ENCODE measurements around the gene BMP6.
"Not testable (repeated sequence)": the region's sequence is repeated elsewhere in the genome, so short reads cannot be mapped to it uniquely, and the experiment has no call there.

The BMP6 gene

DNA sequence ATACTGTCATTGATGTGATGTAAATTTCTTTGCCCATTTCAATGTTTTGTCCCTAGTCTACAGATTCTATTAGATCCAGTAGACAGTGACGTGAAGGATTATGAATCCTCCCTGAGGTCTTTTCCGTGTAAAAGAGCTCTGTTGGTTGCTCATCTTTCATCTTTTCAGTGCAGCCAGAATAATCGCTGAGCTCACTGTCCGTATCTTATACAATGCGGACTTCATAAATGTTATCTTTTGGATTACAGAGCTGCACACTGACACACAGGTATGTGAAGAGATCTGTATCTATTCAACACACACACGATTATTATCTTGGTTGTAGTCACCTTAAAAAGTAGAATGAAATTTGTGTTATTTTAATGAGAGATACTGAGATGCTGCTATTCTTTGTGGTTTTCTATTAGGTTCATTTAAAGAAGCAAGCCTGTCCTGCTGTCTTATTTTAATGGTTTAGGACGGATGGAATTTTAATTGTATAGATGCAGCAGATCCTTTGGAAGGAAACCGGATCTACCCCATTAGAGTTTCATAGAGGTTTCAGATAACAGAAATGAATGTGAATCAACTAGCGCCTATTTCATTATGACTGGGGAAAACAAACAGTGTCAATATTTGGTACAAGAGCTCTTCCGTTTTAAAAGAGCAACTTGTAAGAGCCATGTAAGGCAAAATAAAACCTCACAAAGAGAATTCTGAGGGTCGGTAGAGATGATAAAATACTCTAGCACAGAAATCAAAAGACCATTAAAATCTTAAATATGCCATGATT, 79.4 kb downstream of the BMP6 start:
- H3K27me3 ChIP-seq (ENCODE audit: insufficient read depth, low read length): no peaks in the 10 kb centered on the region
- no peak overlapping the region for H3K4me3 ChIP-seq (ENCODE audit: low read length)
- H3K27ac ChIP-seq (ENCODE audit: low read length): no peak overlapping the region
- H3K9me3 ChIP-seq (ENCODE audit: insufficient read depth, low read depth, low read length): no peaks in the 10 kb centered on the region
- H3K36me3 ChIP-seq (ENCODE audit: insufficient read depth, low read depth, low read length): no peaks in the 10 kb centered on the region
- peaks cover 5% of the 10 kb centered on the region; the same call in 1 of the 2 replicates for H3K4me1 ChIP-seq (ENCODE audit: insufficient read depth, low read length)
- H3K9ac ChIP-seq (ENCODE audit: low read depth, low read length): no peak overlapping the region

DNA sequence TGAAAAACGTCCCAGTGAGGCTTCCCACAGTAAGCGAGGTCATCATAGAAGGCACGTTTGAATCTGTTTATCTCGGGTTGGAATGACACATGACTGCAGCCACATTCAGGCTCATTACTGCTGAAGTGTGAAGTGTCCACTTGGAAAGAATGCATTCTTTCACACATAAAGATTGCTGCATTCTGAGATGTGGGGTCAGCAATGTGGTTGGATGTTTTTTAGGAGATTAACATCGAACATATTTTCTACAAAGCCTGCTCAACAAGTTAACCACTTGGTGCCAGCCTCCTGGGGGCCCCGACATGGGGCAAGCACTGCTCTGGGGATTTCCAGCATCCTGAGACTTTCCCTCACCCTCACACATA, 79.9 kb downstream of the BMP6 start:
- no peaks in the 10 kb centered on the region for H3K27me3 ChIP-seq (ENCODE audit: insufficient read depth, low read length)
- no peak overlapping the region for H3K4me3 ChIP-seq (ENCODE audit: low read length)
- no peak overlapping the region for H3K9ac ChIP-seq (ENCODE audit: low read depth, low read length)
- no peak overlapping the region for H3K27ac ChIP-seq (ENCODE audit: low read length)
- H3K36me3 ChIP-seq (ENCODE audit: insufficient read depth, low read depth, low read length): no peaks in the 10 kb centered on the region
- peaks cover 5% of the 10 kb centered on the region; the same call in 1 of the 2 replicates for H3K4me1 ChIP-seq (ENCODE audit: insufficient read depth, low read length)
- no peaks in the 10 kb centered on the region for H3K9me3 ChIP-seq (ENCODE audit: insufficient read depth, low read depth, low read length)

DNA sequence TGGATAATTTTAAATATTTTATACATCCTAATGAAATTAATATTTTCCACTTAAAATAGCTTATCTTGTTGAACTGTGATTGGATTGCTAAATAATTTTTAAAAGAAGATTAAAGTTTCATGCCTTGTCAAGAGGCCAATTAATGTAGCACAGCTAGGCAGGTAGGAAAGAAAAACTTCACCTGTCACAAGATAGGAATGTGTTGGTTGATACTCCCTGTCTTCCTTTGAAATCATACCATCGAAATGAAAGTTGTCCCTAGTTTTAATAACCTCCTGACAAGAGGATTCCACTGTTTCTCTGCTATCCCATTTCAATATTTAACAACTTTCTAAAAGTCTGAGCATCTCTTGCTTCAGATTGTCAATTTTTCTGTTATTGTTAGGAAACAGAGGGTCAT, 80.8 kb downstream of the BMP6 start:
- peaks cover 5% of the 10 kb centered on the region; the same call in 1 of the 2 replicates for H3K4me1 ChIP-seq (ENCODE audit: insufficient read depth, low read length)
- no peak overlapping the region for H3K4me3 ChIP-seq (ENCODE audit: low read length)
- no peaks in the 10 kb centered on the region for H3K27me3 ChIP-seq (ENCODE audit: insufficient read depth, low read length)
- H3K9me3 ChIP-seq (ENCODE audit: insufficient read depth, low read depth, low read length): no peaks in the 10 kb centered on the region
- no peaks in the 10 kb centered on the region for H3K36me3 ChIP-seq (ENCODE audit: insufficient read depth, low read depth, low read length)
- no peak overlapping the region for H3K27ac ChIP-seq (ENCODE audit: low read length)
- no peak overlapping the region for H3K9ac ChIP-seq (ENCODE audit: low read depth, low read length)

DNA sequence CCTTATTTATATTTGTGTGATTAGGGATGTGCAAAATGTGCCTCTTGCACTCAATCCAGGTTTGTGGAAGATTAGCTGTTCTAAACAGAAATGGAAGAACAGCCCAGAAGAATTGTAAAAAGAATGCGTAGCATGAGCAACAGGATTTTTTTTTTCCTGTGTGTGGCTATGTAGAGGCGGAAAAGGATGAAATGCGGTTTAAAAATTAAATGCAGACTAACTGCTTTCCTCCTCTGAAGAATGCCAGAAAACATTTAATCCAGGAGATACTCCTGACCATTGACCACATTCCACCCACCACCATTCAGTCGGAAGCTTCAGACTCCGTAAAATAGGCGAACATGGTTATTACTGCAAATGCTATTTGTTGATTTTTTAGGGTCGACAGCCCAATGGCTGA, 83.4 kb downstream of the BMP6 start:
- Histone ChIP-seq H3K27ac (ENCODE audit: low read length) (no peak overlapping the region), H3K4me1 (ENCODE audit: insufficient read depth, low read length) (peaks cover 5% of the 10 kb centered on the region; the same call in 1 of the 2 replicates), H3K4me3 (ENCODE audit: low read length) (no peak overlapping the region), H3K9ac (ENCODE audit: low read depth, low read length) (no peak overlapping the region), H3K9me3 (ENCODE audit: insufficient read depth, low read depth, low read length) (no peaks in the 10 kb centered on the region), H3K27me3 (ENCODE audit: insufficient read depth, low read length) (no peaks in the 10 kb centered on the region), H3K36me3 (ENCODE audit: insufficient read depth, low read depth, low read length) (no peaks in the 10 kb centered on the region)

- Histone ChIP-seq H3K27ac (ENCODE audit: low read length) (no peak overlapping the region), H3K4me3 (ENCODE audit: low read length) (no peak overlapping the region), H3K9ac (ENCODE audit: low read depth, low read length) (no peak overlapping the region), H3K9me3 (ENCODE audit: insufficient read depth, low read depth, low read length) (no peaks in the 10 kb centered on the region), H3K27me3 (ENCODE audit: insufficient read depth, low read length) (no peaks in the 10 kb centered on the region), H3K4me1 (ENCODE audit: insufficient read depth, low read length) (no peaks in the 10 kb centered on the region), H3K36me3 (ENCODE audit: insufficient read depth, low read depth, low read length) (no peaks in the 10 kb centered on the region)
Observed at GRCh38 chr6:7811441-7811840, 85.5 kb downstream of the BMP6 start.

DNA sequence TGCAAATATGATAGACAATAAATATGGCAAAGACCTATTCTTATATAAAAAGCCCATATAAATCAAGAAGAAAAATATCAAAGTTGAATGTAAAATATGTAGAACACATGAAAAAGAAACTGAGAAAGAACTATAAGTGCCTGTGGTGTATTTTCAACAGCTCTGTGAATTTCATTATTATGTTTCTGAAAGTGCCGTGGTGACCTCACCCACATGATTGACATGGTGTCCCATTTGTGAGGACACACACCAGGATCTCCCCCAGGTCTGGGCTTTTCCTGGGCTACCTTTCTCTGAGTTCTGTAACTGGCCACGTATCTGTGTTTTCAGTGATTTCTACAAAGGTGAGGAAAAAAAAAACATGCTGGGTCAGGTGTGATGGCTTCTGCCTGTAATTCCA, 86.7 kb downstream of the BMP6 start:
- Histone ChIP-seq H3K9ac (ENCODE audit: low read depth, low read length) (no peak overlapping the region), H3K4me3 (ENCODE audit: low read length) (no peak overlapping the region), H3K36me3 (ENCODE audit: insufficient read depth, low read depth, low read length) (no peaks in the 10 kb centered on the region), H3K9me3 (ENCODE audit: insufficient read depth, low read depth, low read length) (no peaks in the 10 kb centered on the region), H3K27me3 (ENCODE audit: insufficient read depth, low read length) (no peaks in the 10 kb centered on the region), H3K4me1 (ENCODE audit: insufficient read depth, low read length) (no peaks in the 10 kb centered on the region), H3K27ac (ENCODE audit: low read length) (no peak overlapping the region)

GRCh38 chr6:7813193-7813592, 87.3 kb downstream of the BMP6 start:
- H3K36me3 ChIP-seq (ENCODE audit: insufficient read depth, low read depth, low read length): no peaks in the 10 kb centered on the region
- no peaks in the 10 kb centered on the region for H3K27me3 ChIP-seq (ENCODE audit: insufficient read depth, low read length)
- H3K4me1 ChIP-seq (ENCODE audit: insufficient read depth, low read length): no peaks in the 10 kb centered on the region
- no peaks in the 10 kb centered on the region for H3K9me3 ChIP-seq (ENCODE audit: insufficient read depth, low read depth, low read length)
- H3K9ac ChIP-seq (ENCODE audit: low read depth, low read length): no peak overlapping the region
- no peak overlapping the region for H3K4me3 ChIP-seq (ENCODE audit: low read length)
- H3K27ac ChIP-seq (ENCODE audit: low read length): no peak overlapping the region

- Histone ChIP-seq H3K4me3 (ENCODE audit: low read length) (no peak overlapping the region), H3K27me3 (ENCODE audit: insufficient read depth, low read length) (no peaks in the 10 kb centered on the region), H3K27ac (ENCODE audit: low read length) (no peak overlapping the region)
Observed at GRCh38 chr6:7813704-7814103, 87.8 kb downstream of the BMP6 start.

GRCh38 chr6:7815716-7816115, 89.8 kb downstream of the BMP6 start:
- Histone ChIP-seq H3K9ac (ENCODE audit: low read depth, low read length) (no peak overlapping the region), H3K36me3 (ENCODE audit: insufficient read depth, low read depth, low read length) (no peaks in the 10 kb centered on the region), H3K27ac (ENCODE audit: low read length) (no peak overlapping the region), H3K27me3 (ENCODE audit: insufficient read depth, low read length) (no peaks in the 10 kb centered on the region), H3K9me3 (ENCODE audit: insufficient read depth, low read depth, low read length) (no peaks in the 10 kb centered on the region), H3K4me3 (ENCODE audit: low read length) (no peak overlapping the region), H3K4me1 (ENCODE audit: insufficient read depth, low read length) (no peaks in the 10 kb centered on the region)

More at GRCh38 chr6:7813704-7814103, 87.8 kb downstream of the BMP6 start:
- H3K36me3 ChIP-seq (ENCODE audit: insufficient read depth, low read depth, low read length): no peaks in the 10 kb centered on the region
- H3K9me3 ChIP-seq (ENCODE audit: insufficient read depth, low read depth, low read length): no peaks in the 10 kb centered on the region
- H3K4me1 ChIP-seq (ENCODE audit: insufficient read depth, low read length): no peaks in the 10 kb centered on the region
- no peak overlapping the region for H3K9ac ChIP-seq (ENCODE audit: low read depth, low read length)

GRCh38 chr6:7817184-7817583, 91.3 kb downstream of the BMP6 start:
- not testable (repeated sequence) for H3K9ac ChIP-seq (ENCODE audit: low read depth, low read length); H3K9me3 ChIP-seq (ENCODE audit: insufficient read depth, low read depth, low read length); H3K4me1 ChIP-seq (ENCODE audit: insufficient read depth, low read length); H3K36me3 ChIP-seq (ENCODE audit: insufficient read depth, low read depth, low read length); H3K4me3 ChIP-seq (ENCODE audit: low read length); H3K27me3 ChIP-seq (ENCODE audit: insufficient read depth, low read length); H3K27ac ChIP-seq (ENCODE audit: low read length)

DNA sequence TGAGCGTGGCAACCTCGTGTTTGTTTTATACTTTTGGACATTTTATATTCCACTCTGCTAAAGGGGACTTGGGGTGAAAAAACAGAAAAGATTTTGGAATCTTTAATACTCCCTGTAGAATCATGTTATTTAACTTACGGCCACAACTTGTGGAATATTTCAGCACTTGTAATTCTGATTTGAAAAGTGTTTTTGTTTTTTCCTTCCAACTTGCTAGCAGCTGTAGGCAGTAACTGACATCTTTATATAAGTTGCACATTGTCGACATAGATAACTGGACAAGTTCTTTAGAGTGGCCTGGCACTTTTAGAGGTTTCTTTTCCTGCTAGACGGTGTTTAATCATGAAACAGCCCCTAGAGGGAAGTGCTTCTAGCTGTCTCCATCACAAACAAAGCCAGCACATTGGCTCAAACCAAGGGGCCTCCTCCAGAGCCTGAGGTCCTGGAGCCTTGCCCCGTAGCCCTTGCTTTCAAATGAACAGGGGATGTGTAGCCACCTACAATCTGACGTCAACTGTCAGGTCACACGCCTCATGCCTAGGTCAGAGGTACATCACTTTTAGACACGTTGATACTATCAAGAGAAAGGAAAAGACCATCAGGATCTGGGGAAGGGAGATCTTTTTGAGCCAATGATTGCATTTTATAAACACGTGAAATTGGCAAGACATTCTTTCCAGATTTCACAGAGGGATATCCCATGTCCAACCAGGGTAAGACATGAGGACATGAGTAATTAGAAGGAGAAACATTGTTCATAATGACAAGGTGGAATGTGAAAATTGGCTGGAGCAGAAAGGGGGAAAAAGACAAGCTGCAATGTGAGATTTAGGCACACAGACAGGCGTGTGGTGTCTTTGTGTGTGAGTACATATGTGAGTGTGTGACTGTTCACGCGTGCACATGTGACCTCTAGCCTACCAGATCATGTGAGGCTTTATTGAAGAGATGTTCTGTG, 92.6 kb downstream of the BMP6 start:
- no peak overlapping the region for H3K4me3 ChIP-seq (ENCODE audit: low read length)
- no peak overlapping the region for H3K9ac ChIP-seq (ENCODE audit: low read depth, low read length)
- H3K27ac ChIP-seq (ENCODE audit: low read length): no peak overlapping the region
- no peaks in the 10 kb centered on the region for H3K27me3 ChIP-seq (ENCODE audit: insufficient read depth, low read length)
- no peaks in the 10 kb centered on the region for H3K4me1 ChIP-seq (ENCODE audit: insufficient read depth, low read length)
- H3K9me3 ChIP-seq (ENCODE audit: insufficient read depth, low read depth, low read length): no peaks in the 10 kb centered on the region
- no peaks in the 10 kb centered on the region for H3K36me3 ChIP-seq (ENCODE audit: insufficient read depth, low read depth, low read length)

Measured in iPS-20b (cell line).